Calu3 (cell line): ENCODE measurements around the gene C4orf50. TPM values are rescaled to one million over a fixed set of nuclear protein-coding genes. Genes with fewer than 3 reads are reported as not detected.

Experiments
- BruUV-seq: library from RNA; stranded (reverse); fragments of 400-500 nt; replicated peaks from 2 replicates; lab custom pipeline; 2021; lab: Mats Ljungman, UMichigan
- CTCF ChIA-PET: fragments of 300-600 bp; sonication (Branson Sonifier 250); formaldehyde crosslinking; loops from one replicate; lab custom pipeline; 2022; ENCODE audit warnings: antibody characterized with exemption; lab: Charles Lee
- DNase-seq: peaks from one replicate; pipeline ENCODE4 v3.0.0; 2022
- H3K27ac Mint-ChIP-seq: one replicate; pipeline ENCODE4 v1.8.0; 2022; ENCODE audit warnings: mixed read lengths; ENCODE audit not compliant: unreplicated experiment
- H3K27me3 Mint-ChIP-seq: one replicate; pipeline ENCODE4 v1.8.0; 2022; ENCODE audit warnings: mixed read lengths; ENCODE audit not compliant: unreplicated experiment
- H3K36me3 Mint-ChIP-seq: one replicate; pipeline ENCODE4 v1.8.0; 2022; ENCODE audit warnings: mild to moderate bottlenecking, moderate library complexity, mixed read lengths; ENCODE audit not compliant: insufficient read depth, unreplicated experiment
- H3K4me1 Mint-ChIP-seq: one replicate; pipeline ENCODE4 v1.8.0; 2022; ENCODE audit warnings: mild to moderate bottlenecking, low read depth, mixed read lengths; ENCODE audit not compliant: unreplicated experiment
- H3K4me3 Mint-ChIP-seq: one replicate; pipeline ENCODE4 v1.8.0; 2022; ENCODE audit warnings: mild to moderate bottlenecking, low read depth, moderate library complexity, mixed read lengths; ENCODE audit not compliant: unreplicated experiment
- H3K9me3 Mint-ChIP-seq: one replicate; pipeline ENCODE4 v1.8.0; 2022; ENCODE audit warnings: low read depth, mixed read lengths; ENCODE audit not compliant: unreplicated experiment
- intact Hi-C: fragments of 100-400 bp; cut with micrococcal nuclease; formaldehyde crosslinking; loops from one replicate; pipeline ENCODE4 v1.10.0; 2022; ENCODE audit not compliant: unreplicated experiment
- total RNA-seq: library from RNA; stranded (reverse); gene quantifications from 2 replicates; pipeline ENCODE4 v1.2.3, GENCODE V29; 2022
- TF ChIP-seq, protein P1 (sequence below): fragments of 200-600 bp; IDR thresholded peaks from one replicate; pipeline ENCODE4 v1.8.0; 2022; ENCODE audit warnings: antibody characterized with exemption; ENCODE audit not compliant: unreplicated experiment

The C4orf50 gene
- total RNA-seq, 1 experiment from 2014 or later = not detected

DNA sequence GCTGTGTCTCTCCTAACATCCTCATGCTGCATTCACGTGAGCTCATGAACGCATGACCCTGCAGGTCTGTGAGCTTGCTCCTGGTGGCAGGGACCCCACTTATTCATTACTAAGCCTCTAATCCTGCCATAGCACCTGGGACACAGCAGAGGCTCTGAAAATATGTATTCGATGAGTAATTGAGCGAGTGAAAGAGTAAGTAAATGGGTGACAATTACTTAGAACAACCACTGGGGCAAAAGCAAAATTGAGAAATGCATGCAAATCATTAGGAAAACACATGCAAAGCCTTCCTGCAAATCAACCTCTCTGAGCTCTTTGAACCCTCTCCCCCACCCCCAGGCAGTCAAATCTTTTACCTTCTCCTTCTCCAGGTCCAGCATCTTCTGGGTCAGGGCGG, 23.6 kb upstream of the C4orf50 start:
- no peaks in the 10 kb centered on the region for H3K36me3 Mint-ChIP-seq
- no peak overlapping the region for H3K27ac Mint-ChIP-seq
- BruUV-seq = no TSS peak
- intact Hi-C loops = no loop called here
- CTCF ChIA-PET = no interaction called here
- DNase-seq = no peak
- H3K27me3 Mint-ChIP-seq = peaks cover 53% of the 10 kb centered on the region
- H3K4me3 Mint-ChIP-seq = no peak overlapping the region
- no peaks in the 10 kb centered on the region for H3K9me3 Mint-ChIP-seq
- H3K4me1 Mint-ChIP-seq = no peaks in the 10 kb centered on the region
- TF ChIP-seq, protein P1, sequence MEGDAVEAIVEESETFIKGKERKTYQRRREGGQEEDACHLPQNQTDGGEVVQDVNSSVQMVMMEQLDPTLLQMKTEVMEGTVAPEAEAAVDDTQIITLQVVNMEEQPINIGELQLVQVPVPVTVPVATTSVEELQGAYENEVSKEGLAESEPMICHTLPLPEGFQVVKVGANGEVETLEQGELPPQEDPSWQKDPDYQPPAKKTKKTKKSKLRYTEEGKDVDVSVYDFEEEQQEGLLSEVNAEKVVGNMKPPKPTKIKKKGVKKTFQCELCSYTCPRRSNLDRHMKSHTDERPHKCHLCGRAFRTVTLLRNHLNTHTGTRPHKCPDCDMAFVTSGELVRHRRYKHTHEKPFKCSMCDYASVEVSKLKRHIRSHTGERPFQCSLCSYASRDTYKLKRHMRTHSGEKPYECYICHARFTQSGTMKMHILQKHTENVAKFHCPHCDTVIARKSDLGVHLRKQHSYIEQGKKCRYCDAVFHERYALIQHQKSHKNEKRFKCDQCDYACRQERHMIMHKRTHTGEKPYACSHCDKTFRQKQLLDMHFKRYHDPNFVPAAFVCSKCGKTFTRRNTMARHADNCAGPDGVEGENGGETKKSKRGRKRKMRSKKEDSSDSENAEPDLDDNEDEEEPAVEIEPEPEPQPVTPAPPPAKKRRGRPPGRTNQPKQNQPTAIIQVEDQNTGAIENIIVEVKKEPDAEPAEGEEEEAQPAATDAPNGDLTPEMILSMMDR = no peak

DNA sequence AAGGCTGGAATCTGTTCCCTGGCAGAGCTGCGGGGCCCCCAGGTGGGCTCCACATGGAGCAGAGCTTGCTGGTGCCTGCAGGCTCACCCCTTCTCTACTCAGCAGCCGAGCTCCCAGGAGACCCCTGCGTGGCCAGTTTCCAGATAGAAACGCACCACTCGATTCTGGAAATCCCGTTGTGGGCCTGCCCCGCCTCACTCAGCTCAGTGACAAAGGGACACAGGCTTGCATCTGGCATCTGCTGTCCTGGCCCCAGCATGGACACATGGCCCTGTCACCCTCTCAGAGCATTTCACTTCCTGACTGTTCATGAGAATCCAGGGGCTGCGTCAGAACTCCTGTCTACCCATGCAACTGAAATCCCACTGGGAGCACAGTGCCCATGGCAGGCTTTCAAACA, 20.5 kb upstream of the C4orf50 start:
- Mint-ChIP-seq H3K4me3 (no peak overlapping the region), H3K9me3 (no peaks in the 10 kb centered on the region), H3K27ac (no peak overlapping the region), H3K27me3 (peaks cover 34% of the 10 kb centered on the region), H3K4me1 (no peaks in the 10 kb centered on the region), H3K36me3 (no peaks in the 10 kb centered on the region)
- intact Hi-C loops = no loop called here
- no peak for DNase-seq
- no TSS peak for BruUV-seq
- CTCF ChIA-PET = no interaction called here
- TF ChIP-seq, protein P1 = no peak

DNA sequence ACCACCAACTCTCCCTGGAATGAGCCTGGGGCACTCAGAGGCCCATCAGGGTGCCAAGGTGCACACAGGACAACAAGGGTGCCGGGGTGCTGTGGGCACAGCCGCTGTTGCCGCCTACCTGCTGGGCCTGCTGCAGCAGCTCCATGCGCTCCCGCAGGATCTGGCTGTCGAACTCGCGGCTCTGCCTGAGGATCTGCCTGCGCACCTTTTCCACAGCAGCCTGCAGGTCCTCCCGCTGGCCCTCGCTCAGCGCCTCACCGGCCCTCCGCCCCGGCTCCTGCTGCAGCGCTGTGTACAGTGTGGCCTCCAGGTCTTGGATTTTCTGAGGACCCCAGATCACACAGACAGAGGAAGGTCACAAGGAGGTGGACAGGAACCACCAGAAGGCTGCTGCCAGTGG, 17.6 kb upstream of the C4orf50 start:
- no peak for DNase-seq
- Mint-ChIP-seq H3K36me3 (no peaks in the 10 kb centered on the region), H3K4me3 (no peak overlapping the region), H3K9me3 (no peaks in the 10 kb centered on the region), H3K4me1 (no peaks in the 10 kb centered on the region), H3K27ac (no peak overlapping the region), H3K27me3 (peaks cover 15% of the 10 kb centered on the region)
- TF ChIP-seq, protein P1 = no peak
- intact Hi-C loops = no loop called here
- CTCF ChIA-PET = no interaction called here
- no TSS peak for BruUV-seq

DNA sequence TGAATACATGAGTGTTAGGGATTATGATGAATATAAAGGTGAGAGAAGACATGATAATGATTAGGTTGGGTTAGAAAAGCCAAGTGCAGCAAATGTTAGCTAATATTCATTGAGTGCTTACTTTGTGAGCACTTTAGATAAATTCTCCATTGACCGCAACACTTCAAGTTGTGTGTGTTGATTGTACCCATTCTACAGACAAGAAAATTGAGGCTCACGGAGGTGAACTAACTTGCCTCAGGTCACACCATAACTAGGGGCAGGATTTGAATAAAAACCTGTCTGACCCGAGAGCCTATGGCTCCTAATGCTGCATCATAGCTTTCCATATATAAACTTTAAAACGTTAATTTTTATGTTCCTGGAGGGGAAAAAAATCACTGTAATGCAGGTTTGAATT, 15.2 kb upstream of the C4orf50 start:
- no TSS peak for BruUV-seq
- Mint-ChIP-seq H3K27me3 (peaks cover 12% of the 10 kb centered on the region), H3K27ac (no peak overlapping the region), H3K9me3 (no peaks in the 10 kb centered on the region), H3K4me1 (no peaks in the 10 kb centered on the region), H3K36me3 (no peaks in the 10 kb centered on the region), H3K4me3 (no peak overlapping the region)
- no peak for DNase-seq
- TF ChIP-seq, protein P1 = no peak
- CTCF ChIA-PET = no interaction called here
- intact Hi-C loops = no loop called here
